ENCODE results near the gene CD44. TPM values are rescaled to one million over a fixed set of nuclear protein-coding genes. Genes with fewer than 3 reads are reported as not detected.

Gene CD44
- total RNA-seq, 1 experiment from 2014 or later: 61.4 TPM

DNA sequence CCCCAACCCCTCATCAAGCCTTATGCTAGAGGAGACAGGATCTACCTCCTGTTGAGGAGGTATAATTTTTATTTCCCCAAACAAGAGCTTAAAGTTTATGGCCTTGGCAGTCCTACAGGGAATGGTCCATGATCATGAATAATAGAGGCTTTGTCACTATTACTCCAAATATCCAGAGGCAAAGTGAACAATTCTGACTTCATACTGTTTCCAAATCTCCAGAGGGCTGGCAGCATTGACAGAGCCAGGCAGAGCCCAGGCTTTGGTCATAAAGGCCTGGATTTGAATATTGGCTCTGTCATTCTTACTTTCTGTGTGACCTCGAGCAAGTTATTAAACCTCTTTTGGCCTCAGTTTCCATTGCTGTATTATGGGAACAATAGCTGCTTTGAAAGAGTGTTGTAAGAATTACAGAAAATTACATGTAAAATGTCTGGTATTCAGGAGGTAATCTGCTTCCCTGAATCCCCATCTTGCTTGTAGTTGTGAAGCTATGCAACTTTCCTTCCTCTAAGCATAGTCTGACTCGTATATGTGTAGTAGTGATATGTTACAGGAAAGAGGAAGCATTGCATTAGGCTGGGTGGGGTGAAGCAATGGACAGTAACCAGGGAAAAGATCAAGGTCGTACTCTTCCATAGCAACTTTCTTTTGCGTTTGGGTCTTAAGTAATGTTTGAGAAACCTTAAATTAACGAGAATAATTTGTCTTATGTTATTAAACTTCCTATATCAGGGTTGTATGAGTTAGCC, 88.8 kb downstream of the CD44 start:
- Mint-ChIP-seq H3K27ac (ENCODE audit: unreplicated experiment) (no peak overlapping the region), H3K27me3 (ENCODE audit: insufficient read depth, unreplicated experiment) (no peaks in the 10 kb centered on the region), H3K4me1 (ENCODE audit: low read depth, unreplicated experiment) (no peaks in the 10 kb centered on the region), H3K36me3 (ENCODE audit: insufficient read depth, unreplicated experiment) (no peaks in the 10 kb centered on the region), H3K9me3 (ENCODE audit: unreplicated experiment) (no peaks in the 10 kb centered on the region), H3K4me3 (ENCODE audit: unreplicated experiment) (no peak overlapping the region)
- no peaks in the 10 kb centered on the region for H3K4me1 ChIP-seq
- BruUV-seq (replicated peaks): no TSS peak
- H3K36me3 ChIP-seq (ENCODE audit: control insufficient read depth, insufficient read depth, low read length): no peaks in the 10 kb centered on the region
- CTCF ChIA-PET: no interaction called here
- DNase-seq: no peak
- no peak for TF ChIP-seq CTCF (IDR thresholded peaks at IDR 0.05; ENCODE audit: insufficient read depth in 1 of 2, low read depth in 1 of 2, low read length in 1 of 2, severe bottlenecking in 1 of 2, unreplicated experiment in 1 of 2)
- H3K27me3 ChIP-seq (replicated peaks; ENCODE audit: control insufficient read depth, insufficient read depth, low read length): no peaks in the 10 kb centered on the region
- intact Hi-C loops (cut with micrococcal nuclease; ENCODE audit: unreplicated experiment): no loop called here
- POLR2A ChIA-PET: interaction anchor here (0.5 kb wide), 1 partner anchor 431 kb away, joined by 3 read pairs; no protein-coding TSS in a partner anchor
- H3K4me3 ChIP-seq (ENCODE audit: low read depth, low read length): no peak overlapping the region
- H3K9me3 ChIP-seq: no peaks in the 10 kb centered on the region

- Mint-ChIP-seq H3K27ac (ENCODE audit: unreplicated experiment) (no peak overlapping the region), H3K4me1 (ENCODE audit: low read depth, unreplicated experiment) (no peaks in the 10 kb centered on the region), H3K9me3 (ENCODE audit: unreplicated experiment) (no peaks in the 10 kb centered on the region), H3K27me3 (ENCODE audit: insufficient read depth, unreplicated experiment) (no peaks in the 10 kb centered on the region), H3K36me3 (ENCODE audit: insufficient read depth, unreplicated experiment) (no peaks in the 10 kb centered on the region), H3K4me3 (ENCODE audit: unreplicated experiment) (no peak overlapping the region)
- no peaks in the 10 kb centered on the region for H3K9me3 ChIP-seq
- H3K27me3 ChIP-seq (replicated peaks; ENCODE audit: control insufficient read depth, insufficient read depth, low read length): no peaks in the 10 kb centered on the region
- no peaks in the 10 kb centered on the region for H3K36me3 ChIP-seq (ENCODE audit: control insufficient read depth, insufficient read depth, low read length)
- ChIA-PET POLR2A (no interaction called here), CTCF (no interaction called here)
- intact Hi-C loops (cut with micrococcal nuclease; ENCODE audit: unreplicated experiment): no loop called here
- BruUV-seq (replicated peaks): no TSS peak
- no peak for DNase-seq
- H3K4me3 ChIP-seq (ENCODE audit: low read depth, low read length): no peak overlapping the region
- TF ChIP-seq CTCF (IDR thresholded peaks at IDR 0.05; ENCODE audit: insufficient read depth in 1 of 2, low read depth in 1 of 2, low read length in 1 of 2, severe bottlenecking in 1 of 2, unreplicated experiment in 1 of 2): no peak
- no peaks in the 10 kb centered on the region for H3K4me1 ChIP-seq
These were observed 89.4 kb downstream of the CD44 start for GRCh38 chr11:35228328-35228725.

DNA sequence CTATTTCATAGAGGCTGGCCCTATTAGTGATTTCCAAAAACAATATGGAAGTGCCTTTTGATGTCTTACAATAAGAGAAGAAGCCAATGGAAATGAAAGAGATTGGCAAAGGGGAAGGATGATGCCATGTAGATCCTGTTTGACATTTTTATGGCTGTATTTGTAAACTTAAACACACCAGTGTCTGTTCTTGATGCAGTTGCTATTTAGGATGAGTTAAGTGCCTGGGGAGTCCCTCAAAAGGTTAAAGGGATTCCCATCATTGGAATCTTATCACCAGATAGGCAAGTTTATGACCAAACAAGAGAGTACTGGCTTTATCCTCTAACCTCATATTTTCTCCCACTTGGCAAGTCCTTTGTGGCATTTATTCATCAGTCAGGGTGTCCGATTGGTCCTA, 91.4 kb downstream of the CD44 start:
- Mint-ChIP-seq H3K27ac (ENCODE audit: unreplicated experiment) (no peak overlapping the region), H3K9me3 (ENCODE audit: unreplicated experiment) (no peaks in the 10 kb centered on the region), H3K36me3 (ENCODE audit: insufficient read depth, unreplicated experiment) (no peaks in the 10 kb centered on the region), H3K4me3 (ENCODE audit: unreplicated experiment) (no peak overlapping the region), H3K4me1 (ENCODE audit: low read depth, unreplicated experiment) (no peaks in the 10 kb centered on the region), H3K27me3 (ENCODE audit: insufficient read depth, unreplicated experiment) (no peaks in the 10 kb centered on the region)
- DNase-seq: no peak
- intact Hi-C loops (cut with micrococcal nuclease; ENCODE audit: unreplicated experiment): no loop called here
- no TSS peak for BruUV-seq (replicated peaks)
- no peaks in the 10 kb centered on the region for H3K4me1 ChIP-seq
- POLR2A ChIA-PET: no interaction called here
- no peaks in the 10 kb centered on the region for H3K36me3 ChIP-seq (ENCODE audit: control insufficient read depth, insufficient read depth, low read length)
- TF ChIP-seq CTCF (IDR thresholded peaks at IDR 0.05; ENCODE audit: insufficient read depth in 1 of 2, low read depth in 1 of 2, low read length in 1 of 2, severe bottlenecking in 1 of 2, unreplicated experiment in 1 of 2): no peak
- no peaks in the 10 kb centered on the region for H3K27me3 ChIP-seq (replicated peaks; ENCODE audit: control insufficient read depth, insufficient read depth, low read length)
- no peak overlapping the region for H3K4me3 ChIP-seq (ENCODE audit: low read depth, low read length)
- no peaks in the 10 kb centered on the region for H3K9me3 ChIP-seq
- CTCF ChIA-PET: no interaction called here

Data from Caco-2 (cell line).